ENCODE data around the gene CD2.

- TF ChIP-seq, protein P1, sequence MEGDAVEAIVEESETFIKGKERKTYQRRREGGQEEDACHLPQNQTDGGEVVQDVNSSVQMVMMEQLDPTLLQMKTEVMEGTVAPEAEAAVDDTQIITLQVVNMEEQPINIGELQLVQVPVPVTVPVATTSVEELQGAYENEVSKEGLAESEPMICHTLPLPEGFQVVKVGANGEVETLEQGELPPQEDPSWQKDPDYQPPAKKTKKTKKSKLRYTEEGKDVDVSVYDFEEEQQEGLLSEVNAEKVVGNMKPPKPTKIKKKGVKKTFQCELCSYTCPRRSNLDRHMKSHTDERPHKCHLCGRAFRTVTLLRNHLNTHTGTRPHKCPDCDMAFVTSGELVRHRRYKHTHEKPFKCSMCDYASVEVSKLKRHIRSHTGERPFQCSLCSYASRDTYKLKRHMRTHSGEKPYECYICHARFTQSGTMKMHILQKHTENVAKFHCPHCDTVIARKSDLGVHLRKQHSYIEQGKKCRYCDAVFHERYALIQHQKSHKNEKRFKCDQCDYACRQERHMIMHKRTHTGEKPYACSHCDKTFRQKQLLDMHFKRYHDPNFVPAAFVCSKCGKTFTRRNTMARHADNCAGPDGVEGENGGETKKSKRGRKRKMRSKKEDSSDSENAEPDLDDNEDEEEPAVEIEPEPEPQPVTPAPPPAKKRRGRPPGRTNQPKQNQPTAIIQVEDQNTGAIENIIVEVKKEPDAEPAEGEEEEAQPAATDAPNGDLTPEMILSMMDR (IDR thresholded peaks at IDR 0.05) = no peak
- TF ChIP-seq POLR2A (IDR thresholded peaks at IDR 0.05) = no peak
Measured at GRCh38 chr1:116740746-116741145, 13.5 kb upstream of the CD2 start.

Data from thyroid gland (tissue), 4 donors.